Gastroesophageal sphincter (tissue), 4 donors: ENCODE data around the gene PDE3A. TPM values are rescaled to one million over a fixed set of nuclear protein-coding genes. Genes with fewer than 3 reads are reported as not detected.

Source experiments
- ATAC-seq: fragments of 150-250 bp; one replicate; pipeline ENCODE4 v1.9.1; 2016; ENCODE audit warnings: mild to moderate bottlenecking, moderate library complexity
- H3K27ac ChIP-seq, 4 donors: fragments of 200-600 bp; sonication (generic) in 3 of 4; 1 replicate in 3 of 4; 2 replicates in 1 of 4; pipeline ENCODE4 v1.5.1; 2016 to 2019
- H3K27me3 ChIP-seq: fragments of 200-600 bp; sonication (generic); one replicate; pipeline ENCODE4 v1.5.1; 2019
- H3K36me3 ChIP-seq, 2 donors: fragments of 200-600 bp; sonication (generic); one replicate each; pipeline ENCODE4 v1.5.1; 2019; ENCODE audit warnings: control low read depth in 1 of 2
- H3K4me1 ChIP-seq, 3 donors: fragments of 200-600 bp; sonication (generic); 1 replicate in 2 of 3; 2 replicates in 1 of 3; pipeline ENCODE4 v1.5.1; 2016 to 2019; ENCODE audit warnings: control low read depth in 2 of 3
- H3K4me3 ChIP-seq, 2 donors: fragments of 200-600 bp; sonication (generic); one replicate each; pipeline ENCODE4 v1.5.1; 2019; ENCODE audit warnings: mild to moderate bottlenecking in 1 of 2, moderate library complexity in 1 of 2
- H3K9me3 ChIP-seq, 3 donors: fragments of 200-600 bp; sonication (generic); one replicate each; pipeline ENCODE4 v1.5.1; 2017 to 2019; ENCODE audit warnings: control low read depth in 2 of 3
- CTCF ChIP-seq, 4 experiments: fragments of 200-600 bp in 2 of 4; fragments of 450-650 bp in 2 of 4; sonication (generic) in 1 of 4; IDR thresholded peaks; one replicate each; pipeline ENCODE4 v1.5.1; 2017 to 2019; ENCODE audit warnings: antibody characterized with exemption in 4 of 4, mild to moderate bottlenecking in 2 of 4, moderate library complexity in 2 of 4
- EP300 ChIP-seq: sonication (generic); formaldehyde crosslinking; IDR thresholded peaks from one replicate; pipeline ENCODE4 v1.6.1; 2017; ENCODE audit warnings: antibody characterized with exemption, mild to moderate bottlenecking
- POLR2A ChIP-seq, 2 donors: fragments of 450-650 bp; IDR thresholded peaks; one replicate each; pipeline ENCODE4 v1.6.1; 2017; ENCODE audit warnings: antibody characterized with exemption in 2 of 2, mild to moderate bottlenecking in 2 of 2, moderate library complexity in 1 of 2
- POLR2AphosphoS5 ChIP-seq: sonication (generic); formaldehyde crosslinking; IDR thresholded peaks from one replicate; pipeline ENCODE4 v1.6.1; 2017; ENCODE audit warnings: antibody characterized with exemption
- WGBS, 2 donors: methylation state at CpG; one replicate each; pipeline ENCODE4 v1.1.5; 2018; ENCODE audit warnings: low coverage in 1 of 2; 5-methylcytosine and 5-hydroxymethylcytosine counted together
- total RNA-seq, 4 donors: library from RNA; depleted of rRNA; stranded (reverse); fragments of >200 nt; gene quantifications; one replicate each; pipeline ENCODE4 v1.1.0, GENCODE V29; 2016

The PDE3A gene
- total RNA-seq, 4 donors from 2014 or later, result 104 to 194 (median 139) TPM

DNA sequence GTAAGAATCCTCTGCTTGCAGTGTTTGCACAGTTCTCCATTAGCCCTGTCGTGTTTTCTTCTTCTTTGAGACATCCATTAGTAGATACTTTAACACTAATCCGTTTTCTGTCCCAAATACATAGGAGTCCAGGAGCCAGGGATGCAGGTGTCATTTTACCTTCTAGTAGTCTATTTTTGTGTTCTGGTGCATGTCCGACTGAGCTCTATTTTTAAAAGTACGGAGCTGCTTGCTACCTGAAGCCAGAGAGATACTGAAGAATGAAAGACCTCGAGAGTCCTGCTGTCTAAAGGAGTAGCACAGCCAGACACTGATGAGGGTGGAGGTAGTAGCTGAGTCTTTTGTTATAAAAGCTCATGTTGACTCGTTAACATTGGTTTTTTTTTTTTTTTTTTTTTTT, 31.7 kb downstream of the PDE3A start:
- no peaks in the 10 kb centered on the region for H3K36me3 ChIP-seq
- no peaks in the 10 kb centered on the region for H3K27me3 ChIP-seq
- peaks cover 0 to 43% (median 0%) of the 10 kb centered on the region in 3 donors for H3K4me1 ChIP-seq
- no peaks in the 10 kb centered on the region for H3K9me3 ChIP-seq
- 71 to 80% methylated on average over 3 to 5 of the region's 6 CpGs for WGBS, 2 donors
- H3K27ac ChIP-seq, result no peak overlapping the region
- TF ChIP-seq CTCF (IDR thresholded peaks at IDR 0.05) (no peak), EP300 (no peak), POLR2AphosphoS5 (no peak), POLR2A (IDR thresholded peaks at IDR 0.05) (no peak)
- ATAC-seq, result no peak
- no peak overlapping the region for H3K4me3 ChIP-seq

DNA sequence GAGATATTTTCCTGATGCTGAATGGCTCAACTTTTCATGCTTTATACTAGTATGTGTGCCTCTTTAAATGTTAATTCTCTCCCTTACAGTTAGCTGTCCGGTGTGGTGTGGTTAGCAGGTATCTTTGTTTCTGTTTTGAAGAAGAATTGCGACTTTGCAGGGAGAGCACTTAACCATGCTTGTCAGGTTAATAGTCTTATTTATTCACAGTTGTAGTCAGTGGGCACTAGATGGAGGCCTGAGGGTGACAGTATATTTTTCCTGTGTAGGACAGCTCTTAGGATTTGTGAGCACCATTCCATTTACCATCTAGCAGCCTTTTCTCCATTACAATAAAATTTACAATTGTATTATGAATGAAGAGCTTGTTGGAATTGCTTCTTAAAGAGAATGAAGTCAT, 34.9 kb downstream of the PDE3A start:
- TF ChIP-seq CTCF (IDR thresholded peaks at IDR 0.05) (no peak), POLR2AphosphoS5 (no peak), POLR2A (IDR thresholded peaks at IDR 0.05) (no peak), EP300 (no peak)
- H3K4me3 ChIP-seq, result no peak overlapping the region
- H3K4me1 ChIP-seq, result peaks cover 0 to 27% (median 0%) of the 10 kb centered on the region in 3 donors
- no peaks in the 10 kb centered on the region for H3K36me3 ChIP-seq
- H3K9me3 ChIP-seq, result no peaks in the 10 kb centered on the region
- no peak overlapping the region for H3K27ac ChIP-seq
- no peaks in the 10 kb centered on the region for H3K27me3 ChIP-seq
- WGBS, 2 donors, result 77 to 79% methylated on average over 2 of the region's 2 CpGs
- ATAC-seq, result no peak

DNA sequence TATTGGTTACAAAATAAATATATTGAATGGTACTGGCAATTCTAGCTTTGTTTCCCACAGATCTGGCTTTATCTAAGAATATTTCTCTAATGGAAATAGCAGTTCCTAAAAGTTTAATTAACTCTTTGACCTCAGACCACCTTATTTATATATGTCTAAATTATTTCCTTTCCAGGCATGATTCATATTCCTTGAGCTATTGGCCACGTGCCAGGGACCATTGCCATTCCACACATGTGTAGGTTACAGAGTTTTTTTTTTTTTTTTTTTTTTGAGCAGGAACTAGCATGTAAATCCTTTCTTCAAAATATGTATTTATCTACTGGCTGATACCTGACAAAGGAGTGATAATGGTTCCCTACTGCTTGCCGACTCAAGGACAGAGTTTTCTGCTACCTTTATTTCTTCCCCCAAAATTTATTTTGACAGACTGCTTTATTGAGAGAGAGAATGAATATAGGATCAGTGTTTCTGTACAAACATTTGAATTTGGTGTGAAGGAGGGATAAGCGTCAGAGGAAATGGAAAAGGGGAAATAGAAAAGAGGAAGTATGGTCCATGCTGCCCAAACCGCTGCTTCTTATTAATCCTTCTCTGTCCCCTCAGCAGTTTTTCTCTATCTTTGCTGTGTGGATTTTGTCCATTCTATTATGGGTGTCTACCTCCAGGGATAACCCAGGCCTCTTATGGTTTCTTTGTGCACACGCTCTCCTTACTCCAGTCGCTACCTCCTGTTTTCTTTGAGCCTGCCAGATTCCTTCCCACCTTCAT, 36.4 kb downstream of the PDE3A start:
- H3K27me3 ChIP-seq, result no peaks in the 10 kb centered on the region
- no peaks in the 10 kb centered on the region for H3K36me3 ChIP-seq
- no peak overlapping the region for H3K4me3 ChIP-seq
- peak; percentile 31 for ATAC-seq
- H3K4me1 ChIP-seq, result peaks cover 0 to 28% (median 3%) of the 10 kb centered on the region in 3 donors
- no peak overlapping the region for H3K27ac ChIP-seq
- WGBS, 2 donors, result 66 to 70% methylated on average over 5 to 6 of the region's 6 CpGs
- no peaks in the 10 kb centered on the region for H3K9me3 ChIP-seq
- no peak for TF ChIP-seq EP300
- no peak for TF ChIP-seq POLR2A (IDR thresholded peaks at IDR 0.05)

DNA sequence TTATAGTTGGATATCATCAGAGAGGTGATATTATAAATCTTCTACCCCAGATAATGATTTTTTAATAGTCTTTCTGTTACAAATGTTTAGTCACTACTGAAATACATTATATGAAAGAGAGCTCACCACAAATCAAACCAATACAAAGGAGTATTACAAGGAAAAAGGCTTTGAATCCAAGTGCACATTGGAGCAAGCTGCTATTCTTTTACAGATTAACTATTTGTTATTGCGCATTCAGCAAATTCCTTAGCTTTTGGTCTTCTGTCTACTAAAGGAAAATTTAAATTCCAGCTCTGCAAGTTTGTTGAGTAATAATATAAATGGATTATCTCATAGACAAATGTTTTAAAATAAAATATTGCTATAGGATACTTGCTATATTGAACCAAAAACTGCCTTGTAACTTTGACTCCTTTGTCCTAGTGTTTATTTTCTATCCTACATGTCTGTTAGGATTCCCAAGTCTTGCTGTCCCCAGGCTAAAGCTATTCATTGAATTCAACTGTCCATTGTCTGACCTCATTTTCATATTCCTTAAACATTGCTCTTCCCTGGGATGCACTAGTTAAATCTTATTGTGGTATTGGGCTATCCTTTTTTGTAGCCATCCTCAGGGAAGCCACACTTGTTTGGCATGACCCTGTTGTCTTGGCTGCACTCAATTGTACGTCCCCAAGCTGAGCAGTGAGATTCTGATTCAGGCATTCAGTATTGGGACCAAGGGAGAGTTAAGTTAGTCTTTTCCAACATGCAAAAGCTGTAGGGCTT, 41.5 kb downstream of the PDE3A start:
- Histone ChIP-seq H3K4me1 (peaks cover 0 to 33% (median 10%) of the 10 kb centered on the region in 3 donors), H3K4me3 (no peak overlapping the region), H3K27me3 (no peaks in the 10 kb centered on the region), H3K9me3 (no peaks in the 10 kb centered on the region), H3K36me3 (no peaks in the 10 kb centered on the region), H3K27ac (no peak overlapping the region)
- ATAC-seq, result no peak
- WGBS, 2 donors, result 83 to 86% methylated on average over 1 to 2 of the region's 2 CpGs
- TF ChIP-seq POLR2AphosphoS5 (no peak), CTCF (IDR thresholded peaks at IDR 0.05) (no peak), POLR2A (IDR thresholded peaks at IDR 0.05) (no peak), EP300 (no peak)

GRCh38 chr12:20410734-20411133, 42.4 kb downstream of the PDE3A start:
- 60 to 75% methylated on average over 1 of the region's 1 CpG for WGBS, 2 donors
- no peak overlapping the region for H3K27ac ChIP-seq
- H3K4me3 ChIP-seq, result no peak overlapping the region
- ATAC-seq, result no peak
- H3K9me3 ChIP-seq, result no peaks in the 10 kb centered on the region
- TF ChIP-seq POLR2AphosphoS5 (no peak), CTCF (IDR thresholded peaks at IDR 0.05) (no peak), EP300 (no peak), POLR2A (IDR thresholded peaks at IDR 0.05) (no peak)
- H3K36me3 ChIP-seq, result no peaks in the 10 kb centered on the region
- peaks cover 0 to 39% (median 10%) of the 10 kb centered on the region in 3 donors for H3K4me1 ChIP-seq
- no peaks in the 10 kb centered on the region for H3K27me3 ChIP-seq
